CD8-positive, alpha-beta memory T cell (primary cell): ENCODE measurements around the gene SIX2. TPM values are rescaled to one million over a fixed set of nuclear protein-coding genes. Genes with fewer than 3 reads are reported as not detected.

ENCODE experiments used
- CTCF ChIA-PET: fragments of 350-600 bp; sonication (Branson Sonifier 250); formaldehyde crosslinking; loops from one replicate; lab custom pipeline; 2021; ENCODE audit warnings: antibody characterized with exemption; lab: Charles Lee
- POLR2A ChIA-PET: fragments of 350-600 bp; sonication (Branson Sonifier 250); formaldehyde crosslinking; loops from one replicate; lab custom pipeline; 2021; ENCODE audit warnings: antibody characterized with exemption; lab: Charles Lee
- DNase-seq, 5 donors: peaks; one replicate each; pipeline versions ENCODE4 v3.0.0 to v3.0.0-alpha.2; 2020 to 2022; ENCODE audit warnings: mixed read lengths in 1 of 5
- H3K27ac ChIP-seq: one replicate; pipeline ENCODE4 v1.7.0; 2013; ENCODE audit warnings: low read depth, mild to moderate bottlenecking, low read length, moderate library complexity
- H3K27me3 ChIP-seq: 2 replicates; pipeline ENCODE4 v1.7.0; 2013; ENCODE audit warnings: low read length, mild to moderate bottlenecking; ENCODE audit not compliant: insufficient read depth, poor library complexity, severe bottlenecking
- H3K36me3 ChIP-seq: 2 replicates; pipeline ENCODE4 v1.7.0; 2013; ENCODE audit warnings: mild to moderate bottlenecking, low read length, moderate library complexity; ENCODE audit not compliant: insufficient read depth
- H3K4me1 ChIP-seq: 2 replicates; pipeline ENCODE4 v1.7.0; 2013; ENCODE audit warnings: mild to moderate bottlenecking, low read length, moderate library complexity; ENCODE audit not compliant: insufficient read depth
- H3K4me3 ChIP-seq: 2 replicates; pipeline ENCODE4 v1.7.0; 2013; ENCODE audit warnings: mild to moderate bottlenecking, low read length
- H3K9me3 ChIP-seq: 2 replicates; pipeline ENCODE4 v1.7.0; 2013; ENCODE audit warnings: mild to moderate bottlenecking, low read length
- H3K27ac Mint-ChIP-seq, 8 donors: one replicate each; pipeline ENCODE4 v1.8.0; 2020 to 2021; ENCODE audit warnings: mixed read lengths in 8 of 8, mild to moderate bottlenecking in 6 of 8, inconsistent platforms in 3 of 8, moderate library complexity in 3 of 8
- H3K27me3 Mint-ChIP-seq, 2 donors: one replicate each; pipeline ENCODE4 v1.8.0; 2020 to 2021; ENCODE audit warnings: mixed read lengths in 2 of 2, mild to moderate bottlenecking in 1 of 2, moderate library complexity in 1 of 2
- H3K36me3 Mint-ChIP-seq, 3 donors: one replicate each; pipeline ENCODE4 v1.8.0; 2020 to 2021; ENCODE audit warnings: mixed read lengths in 3 of 3, inconsistent platforms in 1 of 3, mild to moderate bottlenecking in 1 of 3
- H3K4me1 Mint-ChIP-seq, 3 donors: one replicate each; pipeline ENCODE4 v1.8.0; 2020 to 2021; ENCODE audit warnings: mixed read lengths in 3 of 3, inconsistent platforms in 1 of 3, mild to moderate bottlenecking in 1 of 3
- H3K4me3 Mint-ChIP-seq, 7 donors: one replicate each; pipeline ENCODE4 v1.8.0; 2020 to 2021; ENCODE audit warnings: mixed read lengths in 7 of 7, mild to moderate bottlenecking in 6 of 7, moderate library complexity in 4 of 7, inconsistent platforms in 2 of 7
- H3K9me3 Mint-ChIP-seq, 5 donors: one replicate each; pipeline ENCODE4 v1.8.0; 2020 to 2022; ENCODE audit warnings: mixed read lengths in 5 of 5, mild to moderate bottlenecking in 3 of 5, moderate library complexity in 2 of 5, inconsistent platforms in 1 of 5
- polyA plus RNA-seq: library from polyadenylated mRNA; unstranded; fragments of 300-500 nt; fragmentation: Illumina TruSeq; gene quantifications from one replicate; pipeline ENCODE4 v1.2.3, GENCODE V29; 2021
- total RNA-seq, 2 experiments: library from RNA; stranded (reverse); gene quantifications; one replicate each; pipeline ENCODE4 v1.2.3, GENCODE V29; 2021

Gene SIX2
- total and polyA plus RNA-seq, 3 experiments from 2014 or later: 0.09 TPM; not detected in 2

DNA sequence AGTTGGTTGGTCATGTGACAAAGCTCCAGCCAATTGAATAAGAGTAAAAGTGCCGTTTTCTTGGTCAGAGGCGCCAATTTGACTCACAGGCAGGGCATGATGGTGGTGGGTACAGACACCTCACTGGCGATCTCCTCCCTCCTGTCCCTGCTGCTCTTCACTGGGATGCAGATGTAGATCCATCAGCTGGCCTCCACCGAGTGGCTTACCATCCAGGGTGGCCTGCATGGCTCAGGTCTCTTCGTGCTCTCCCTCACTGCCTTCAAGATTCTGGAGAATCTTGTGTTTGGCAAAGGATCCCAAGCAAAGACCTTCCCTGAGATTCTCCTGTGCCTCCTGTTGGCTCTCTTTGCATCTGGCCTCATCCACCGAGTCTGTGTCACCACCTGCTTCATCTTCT lies 12.9 kb downstream of the SIX2 start:
- ChIA-PET CTCF (interaction anchor here (2.2 kb wide), 1 partner anchor 15 kb away, joined by 5 read pairs; no protein-coding TSS in a partner anchor), POLR2A (no interaction called here)
- peaks cover 44 to 76% of the 10 kb centered on the region in 2 donors for H3K27me3 Mint-ChIP-seq
- peaks cover 5 to 13% (median 8%) of the 10 kb centered on the region in 5 donors for H3K9me3 Mint-ChIP-seq
- H3K36me3 Mint-ChIP-seq: no peaks in the 10 kb centered on the region
- Histone ChIP-seq H3K4me3 (no peak overlapping the region), H3K27ac (no peak overlapping the region), H3K4me1 (no peaks in the 10 kb centered on the region), H3K27me3 (peaks cover 12% of the 10 kb centered on the region), H3K9me3 (no peaks in the 10 kb centered on the region), H3K36me3 (no peaks in the 10 kb centered on the region)
- H3K27ac Mint-ChIP-seq: no peak overlapping the region
- DNase-seq: no peak
- peaks cover under 1 to 7% (median 2%) of the 10 kb centered on the region in 3 donors for H3K4me1 Mint-ChIP-seq
- H3K4me3 Mint-ChIP-seq: no peak overlapping the region

- no peak overlapping the region for H3K4me3 ChIP-seq
- peaks cover 6 to 13% (median 10%) of the 10 kb centered on the region in 5 donors for H3K9me3 Mint-ChIP-seq
- no peaks in the 10 kb centered on the region for H3K4me1 Mint-ChIP-seq
- no peaks in the 10 kb centered on the region for H3K4me1 ChIP-seq
- no peak overlapping the region for H3K27ac ChIP-seq
- no peak overlapping the region for H3K27ac Mint-ChIP-seq
- no peaks in the 10 kb centered on the region for H3K36me3 ChIP-seq
- no peak for DNase-seq
- peaks cover 39 to 73% of the 10 kb centered on the region in 2 donors for H3K27me3 Mint-ChIP-seq
- ChIA-PET CTCF (no interaction called here), POLR2A (no interaction called here)
- peaks cover 4% of the 10 kb centered on the region for H3K27me3 ChIP-seq
- H3K4me3 Mint-ChIP-seq: no peak overlapping the region
- H3K36me3 Mint-ChIP-seq: no peaks in the 10 kb centered on the region
- no peaks in the 10 kb centered on the region for H3K9me3 ChIP-seq
Measured at GRCh38 chr2:44994377-44994776, 14.9 kb downstream of the SIX2 start.

GRCh38 chr2:44989176-44989575 lies 20.1 kb downstream of the SIX2 start:
- peaks cover 7% of the 10 kb centered on the region for H3K27me3 ChIP-seq
- CTCF ChIA-PET: no interaction called here
- POLR2A ChIA-PET: no interaction called here
- H3K27ac ChIP-seq: no peak overlapping the region
- no peaks in the 10 kb centered on the region for H3K36me3 Mint-ChIP-seq
- no peaks in the 10 kb centered on the region for H3K4me1 Mint-ChIP-seq
- no peak for DNase-seq
- peaks cover 6 to 16% (median 11%) of the 10 kb centered on the region in 5 donors for H3K9me3 Mint-ChIP-seq
- H3K4me3 Mint-ChIP-seq: no peak overlapping the region
- H3K27ac Mint-ChIP-seq: no peak overlapping the region
- no peaks in the 10 kb centered on the region for H3K4me1 ChIP-seq
- no peaks in the 10 kb centered on the region for H3K36me3 ChIP-seq
- no peaks in the 10 kb centered on the region for H3K9me3 ChIP-seq
- no peak overlapping the region for H3K4me3 ChIP-seq
- peaks cover 12 to 68% of the 10 kb centered on the region in 2 donors for H3K27me3 Mint-ChIP-seq

DNA sequence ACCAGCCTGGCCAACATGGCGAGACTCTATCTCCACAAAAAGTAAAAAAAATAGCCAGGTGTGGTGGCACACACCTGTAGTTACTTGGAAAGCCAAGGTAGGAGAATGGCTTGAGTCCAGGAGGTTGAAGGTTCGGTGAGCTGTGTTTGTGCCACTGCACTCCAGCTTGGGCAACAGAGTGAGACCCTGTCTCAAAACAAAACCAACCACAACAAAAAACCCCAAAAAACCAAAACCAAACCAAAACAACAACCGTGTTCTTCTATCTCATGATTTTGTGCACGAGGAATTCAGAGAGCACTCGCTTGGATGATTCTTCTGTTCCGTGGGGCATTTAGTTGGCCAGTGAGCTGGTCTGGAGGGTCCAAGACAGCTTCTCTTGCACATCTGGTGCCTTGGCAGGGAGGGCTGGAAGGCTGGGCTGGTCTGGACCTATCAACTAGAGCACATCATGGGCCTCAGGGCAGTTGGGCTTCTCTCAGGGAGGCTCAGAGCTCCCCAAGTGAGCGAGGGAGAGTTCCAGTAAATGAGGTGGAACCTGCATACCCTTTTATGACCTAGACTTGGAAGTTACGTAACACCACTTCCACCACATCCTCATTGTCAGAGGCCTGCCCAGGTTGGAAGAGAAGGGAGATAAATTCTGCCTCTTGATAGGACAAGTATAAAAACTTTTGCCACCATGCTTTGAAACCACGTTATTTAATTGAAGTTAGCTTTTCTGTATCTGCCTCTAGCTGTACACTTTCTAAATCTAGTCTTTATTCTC lies 25.2 kb downstream of the SIX2 start:
- Mint-ChIP-seq H3K27me3 (peaks cover 20 to 64% of the 10 kb centered on the region in 2 donors), H3K4me3 (no peak overlapping the region), H3K27ac (no peak overlapping the region), H3K4me1 (peaks cover 0 to 5% (median 3%) of the 10 kb centered on the region in 3 donors), H3K9me3 (peaks cover 0 to 4% (median 4%) of the 10 kb centered on the region in 5 donors), H3K36me3 (no peaks in the 10 kb centered on the region)
- ChIA-PET POLR2A (interaction anchor here (0.7 kb wide), 1 partner anchor 792 kb away, joined by 4 read pairs; no protein-coding TSS in a partner anchor), CTCF (interaction anchor here (1.4 kb wide), 1 partner anchor 28 kb away, joined by 5 read pairs; no protein-coding TSS in a partner anchor)
- Histone ChIP-seq H3K4me1 (no peaks in the 10 kb centered on the region), H3K36me3 (no peaks in the 10 kb centered on the region), H3K27ac (no peak overlapping the region), H3K27me3 (peaks cover 3% of the 10 kb centered on the region), H3K4me3 (no peak overlapping the region), H3K9me3 (no peaks in the 10 kb centered on the region)
- DNase-seq: no peak

DNA sequence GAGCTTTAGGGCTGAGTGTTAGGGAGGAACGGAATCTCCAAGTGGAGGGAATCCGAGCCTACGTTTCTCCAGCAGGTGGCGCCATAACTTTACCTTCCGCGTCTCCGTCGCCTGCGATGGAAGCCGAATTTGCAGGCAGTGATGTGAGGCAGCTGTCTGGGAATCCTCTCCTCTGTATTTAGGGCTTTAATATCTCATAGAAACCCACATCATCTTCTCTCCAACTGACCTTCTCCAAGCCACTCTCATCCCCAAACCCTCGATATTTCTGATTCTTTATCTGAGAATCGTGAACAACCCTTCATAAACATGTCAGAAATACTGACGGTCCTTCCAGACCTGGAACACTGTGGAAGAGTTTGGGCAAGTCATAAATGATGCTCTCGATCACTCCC lies 27.5 kb downstream of the SIX2 start:
- Histone ChIP-seq H3K4me3 (no peak overlapping the region), H3K27ac (no peak overlapping the region), H3K9me3 (no peaks in the 10 kb centered on the region), H3K27me3 (peaks cover 3% of the 10 kb centered on the region), H3K4me1 (no peaks in the 10 kb centered on the region), H3K36me3 (no peaks in the 10 kb centered on the region)
- Mint-ChIP-seq H3K9me3 (peaks cover 0 to 2% (median 0%) of the 10 kb centered on the region in 5 donors), H3K36me3 (no peaks in the 10 kb centered on the region), H3K27me3 (peaks cover 18 to 62% of the 10 kb centered on the region in 2 donors), H3K4me3 (no peak overlapping the region), H3K27ac (no peak overlapping the region), H3K4me1 (peaks cover 0 to 5% (median 3%) of the 10 kb centered on the region in 3 donors)
- DNase-seq: peak; percentile 39 to 68 (median 47)
- ChIA-PET CTCF (interaction anchor here (1.0 to 3.8 kb wide), 14 partner anchors 9 to 598 kb away, joined by 3 to 26 read pairs (median 4); no protein-coding TSS in a partner anchor), POLR2A (no interaction called here)

DNA sequence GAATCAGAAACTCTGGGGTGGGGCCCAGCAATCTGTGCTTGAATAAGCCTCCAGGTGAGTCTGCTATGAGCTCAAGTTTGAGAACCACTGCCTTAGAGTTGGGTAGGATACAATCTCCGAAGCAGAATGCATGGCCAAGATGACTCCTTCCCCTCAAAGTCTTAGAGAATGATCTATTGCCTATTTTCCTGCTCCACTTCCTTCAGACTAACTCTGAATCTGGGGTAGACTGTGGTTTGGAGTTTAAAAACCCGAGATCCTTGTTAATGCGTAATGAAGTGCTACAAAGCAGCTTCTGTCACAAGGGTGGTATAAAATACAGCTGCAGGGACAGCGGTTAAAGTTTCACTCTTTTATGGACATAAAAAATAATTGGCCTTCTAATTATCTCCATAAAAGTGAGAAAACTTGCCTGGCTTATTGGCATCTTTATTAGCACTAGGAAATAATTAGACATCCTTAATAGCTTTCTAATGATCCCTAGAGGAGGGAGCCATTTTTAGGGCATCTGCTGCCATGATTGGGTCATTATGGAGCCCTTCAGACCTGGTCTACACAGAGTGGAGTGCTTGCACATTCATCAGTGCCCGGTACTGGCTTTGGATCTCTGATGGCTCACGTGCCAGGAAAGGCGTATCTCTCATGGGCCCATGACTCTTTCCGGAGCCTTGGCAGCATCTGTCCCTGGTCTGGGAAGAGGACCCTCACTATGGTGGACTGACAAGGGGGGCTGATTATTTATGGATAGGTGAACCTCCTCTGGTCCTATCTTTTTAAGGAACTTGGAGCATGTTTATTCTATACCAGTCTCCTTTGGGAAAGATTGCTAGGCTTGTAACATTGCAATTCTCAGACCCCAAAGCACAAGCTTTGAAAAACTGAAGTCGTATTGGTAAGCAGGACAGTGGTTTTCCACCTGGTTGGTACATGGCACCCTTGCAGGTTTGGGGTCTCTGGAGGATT lies 28.2 kb downstream of the SIX2 start:
- Histone ChIP-seq H3K4me3 (no peak overlapping the region), H3K27ac (no peak overlapping the region), H3K36me3 (no peaks in the 10 kb centered on the region), H3K9me3 (no peaks in the 10 kb centered on the region), H3K27me3 (no peaks in the 10 kb centered on the region), H3K4me1 (no peaks in the 10 kb centered on the region)
- Mint-ChIP-seq H3K4me1 (peaks cover 0 to 5% (median 3%) of the 10 kb centered on the region in 3 donors), H3K27me3 (peaks cover 18 to 59% of the 10 kb centered on the region in 2 donors), H3K4me3 (no peak overlapping the region), H3K27ac (no peak overlapping the region), H3K36me3 (no peaks in the 10 kb centered on the region), H3K9me3 (peaks cover 0 to 2% (median 0%) of the 10 kb centered on the region in 5 donors)
- POLR2A ChIA-PET: no interaction called here
- no peak for DNase-seq
- CTCF ChIA-PET: interaction anchor here (1.1 to 3.8 kb wide), 13 partner anchors 10 to 599 kb away, joined by 3 to 26 read pairs (median 4); no protein-coding TSS in a partner anchor

- ChIA-PET POLR2A (no interaction called here), CTCF (interaction anchor here (1.2 to 3.8 kb wide), 2 partner anchors 8 to 514 kb away, joined by 3 to 26 read pairs; no protein-coding TSS in a partner anchor)
- Mint-ChIP-seq H3K27me3 (peaks cover 18 to 61% of the 10 kb centered on the region in 2 donors), H3K4me1 (peaks cover 0 to 5% (median 3%) of the 10 kb centered on the region in 3 donors), H3K9me3 (peaks cover 0 to 2% (median 0%) of the 10 kb centered on the region in 5 donors), H3K4me3 (no peak overlapping the region), H3K27ac (no peak overlapping the region), H3K36me3 (no peaks in the 10 kb centered on the region)
- no peaks in the 10 kb centered on the region for H3K36me3 ChIP-seq
- no peaks in the 10 kb centered on the region for H3K9me3 ChIP-seq
- no peaks in the 10 kb centered on the region for H3K4me1 ChIP-seq
- DNase-seq: no peak
- H3K27ac ChIP-seq: no peak overlapping the region
- no peaks in the 10 kb centered on the region for H3K27me3 ChIP-seq
- H3K4me3 ChIP-seq: no peak overlapping the region
Measured at GRCh38 chr2:44979581-44979980, 29.7 kb downstream of the SIX2 start.
